Suprapubic skin (tissue), 4 donors: ENCODE results near the gene CELF5. TPM values are rescaled to one million over a fixed set of nuclear protein-coding genes. Genes with fewer than 3 reads are reported as not detected.

Experiments used
- DNase-seq, 2 donors: peaks; one replicate each; pipeline ENCODE4 v3.0.0-alpha.2; 2019; ENCODE audit warnings: low spot score in 2 of 2
- H3K27ac ChIP-seq: fragments of 200-600 bp; sonication (generic); one replicate; pipeline ENCODE4 v1.5.1; 2019
- H3K27me3 ChIP-seq: fragments of 200-600 bp; sonication (generic); one replicate; pipeline ENCODE4 v1.5.1; 2019
- H3K36me3 ChIP-seq: fragments of 200-600 bp; sonication (generic); one replicate; pipeline ENCODE4 v1.5.1; 2019
- H3K4me1 ChIP-seq: fragments of 200-600 bp; sonication (generic); one replicate; pipeline ENCODE4 v1.5.1; 2019
- H3K4me3 ChIP-seq: fragments of 200-600 bp; sonication (generic); one replicate; pipeline ENCODE4 v1.5.1; 2019; ENCODE audit warnings: mild to moderate bottlenecking
- H3K9me3 ChIP-seq: fragments of 200-600 bp; sonication (generic); one replicate; pipeline ENCODE4 v1.5.1; 2019
- EP300 ChIP-seq: sonication (generic); formaldehyde crosslinking; IDR thresholded peaks from one replicate; pipeline ENCODE4 v1.6.1; 2017; ENCODE audit warnings: antibody characterized with exemption
- POLR2A ChIP-seq, 2 donors: fragments of 450-650 bp; IDR thresholded peaks; one replicate each; pipeline ENCODE4 v1.6.1; 2017; ENCODE audit warnings: antibody characterized with exemption in 2 of 2, mild to moderate bottlenecking in 2 of 2, moderate library complexity in 2 of 2
- POLR2AphosphoS5 ChIP-seq, 3 donors: sonication (generic); formaldehyde crosslinking; IDR thresholded peaks; one replicate each; pipeline ENCODE4 v1.6.1; 2017; ENCODE audit warnings: antibody characterized with exemption in 3 of 3
- WGBS: methylation state at CpG from one replicate; pipeline ENCODE4 v1.1.5; 2018; 5-methylcytosine and 5-hydroxymethylcytosine counted together
- total RNA-seq, 4 donors: library from RNA; depleted of rRNA; stranded (reverse); fragments of >200 nt; gene quantifications; one replicate each; pipeline ENCODE4 v1.1.0, GENCODE V29; 2016
- TF ChIP-seq, protein P1 (sequence below), 2 donors: fragments of 200-600 bp in 1 of 2; fragments of 450-650 bp in 1 of 2; sonication (generic) in 1 of 2; IDR thresholded peaks; one replicate each; pipeline ENCODE4 v1.5.1; 2016 to 2019; ENCODE audit warnings: antibody characterized with exemption in 2 of 2, mild to moderate bottlenecking in 1 of 2, moderate library complexity in 1 of 2

The CELF5 gene
- total RNA-seq, 4 donors from 2014 or later = 0.17 to 0.87 (median 0.64) TPM; not detected in 1

GRCh38 chr19:3249408-3249807 lies 24.9 kb downstream of the CELF5 start:
- Histone ChIP-seq H3K27ac (no peak overlapping the region), H3K27me3 (peaks cover 31% of the 10 kb centered on the region)
- WGBS = 73% methylated on average over 10 of the region's 10 CpGs

DNA sequence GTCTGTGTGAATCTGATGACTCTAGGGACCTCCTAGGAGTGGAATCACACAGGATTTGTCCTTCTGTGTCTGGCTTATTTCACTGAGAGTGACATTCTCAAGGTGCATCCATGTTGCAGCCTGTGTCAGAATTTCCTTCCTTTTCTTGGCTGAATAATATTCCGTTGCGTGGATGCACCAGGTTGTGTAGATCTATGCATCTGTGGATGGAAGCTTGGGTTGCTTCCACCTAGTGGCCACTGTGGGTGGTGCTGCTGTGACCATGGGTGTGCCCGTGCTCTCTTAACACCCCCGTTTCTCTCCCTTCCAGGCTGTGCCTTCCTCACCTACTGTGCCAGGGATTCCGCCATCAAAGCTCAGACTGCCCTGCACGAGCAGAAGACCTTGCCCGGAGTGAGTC lies 26.2 kb downstream of the CELF5 start:
- H3K4me1 ChIP-seq = no peaks in the 10 kb centered on the region
- no peak overlapping the region for H3K4me3 ChIP-seq
- 75% methylated on average over 7 of the region's 7 CpGs for WGBS
- TF ChIP-seq, protein P1, sequence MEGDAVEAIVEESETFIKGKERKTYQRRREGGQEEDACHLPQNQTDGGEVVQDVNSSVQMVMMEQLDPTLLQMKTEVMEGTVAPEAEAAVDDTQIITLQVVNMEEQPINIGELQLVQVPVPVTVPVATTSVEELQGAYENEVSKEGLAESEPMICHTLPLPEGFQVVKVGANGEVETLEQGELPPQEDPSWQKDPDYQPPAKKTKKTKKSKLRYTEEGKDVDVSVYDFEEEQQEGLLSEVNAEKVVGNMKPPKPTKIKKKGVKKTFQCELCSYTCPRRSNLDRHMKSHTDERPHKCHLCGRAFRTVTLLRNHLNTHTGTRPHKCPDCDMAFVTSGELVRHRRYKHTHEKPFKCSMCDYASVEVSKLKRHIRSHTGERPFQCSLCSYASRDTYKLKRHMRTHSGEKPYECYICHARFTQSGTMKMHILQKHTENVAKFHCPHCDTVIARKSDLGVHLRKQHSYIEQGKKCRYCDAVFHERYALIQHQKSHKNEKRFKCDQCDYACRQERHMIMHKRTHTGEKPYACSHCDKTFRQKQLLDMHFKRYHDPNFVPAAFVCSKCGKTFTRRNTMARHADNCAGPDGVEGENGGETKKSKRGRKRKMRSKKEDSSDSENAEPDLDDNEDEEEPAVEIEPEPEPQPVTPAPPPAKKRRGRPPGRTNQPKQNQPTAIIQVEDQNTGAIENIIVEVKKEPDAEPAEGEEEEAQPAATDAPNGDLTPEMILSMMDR (IDR thresholded peaks at IDR 0.05) = peak in 1 of 2 donors; percentile 55
- TF ChIP-seq EP300 = no peak
- H3K27ac ChIP-seq = no peak overlapping the region
- no peak for DNase-seq
- H3K27me3 ChIP-seq = peaks cover 37% of the 10 kb centered on the region
- peaks cover 7% of the 10 kb centered on the region for H3K9me3 ChIP-seq
- no peaks in the 10 kb centered on the region for H3K36me3 ChIP-seq

More at GRCh38 chr19:3249408-3249807, 24.9 kb downstream of the CELF5 start:
- Histone ChIP-seq H3K4me3 (no peak overlapping the region), H3K9me3 (peaks cover 7% of the 10 kb centered on the region), H3K36me3 (no peaks in the 10 kb centered on the region), H3K4me1 (no peaks in the 10 kb centered on the region)
- DNase-seq = no peak
- TF ChIP-seq, protein P1 (IDR thresholded peaks at IDR 0.05) = no peak
- TF ChIP-seq EP300 (no peak), POLR2AphosphoS5 (IDR thresholded peaks at IDR 0.05) (no peak), POLR2A (IDR thresholded peaks at IDR 0.05) (no peak)

DNA sequence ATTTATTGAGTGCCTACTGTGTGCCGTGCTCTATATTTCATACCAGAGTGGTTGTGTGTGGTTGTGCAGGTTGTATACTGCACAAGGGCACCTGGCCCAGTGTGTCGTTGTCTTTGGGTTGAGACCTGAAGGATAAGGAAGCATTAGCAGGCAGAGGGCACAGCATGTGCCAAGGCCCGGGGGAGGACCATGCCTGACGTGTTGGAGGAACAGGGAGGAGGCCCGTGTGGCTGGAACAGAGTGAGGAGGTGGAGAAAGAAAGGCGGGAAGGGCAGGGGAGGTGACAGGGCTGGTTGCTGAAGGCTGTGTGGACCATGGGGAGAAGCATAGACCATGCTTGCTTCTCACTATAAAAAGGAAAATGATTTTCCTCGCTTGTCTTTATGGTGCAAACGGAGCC lies 26.8 kb downstream of the CELF5 start:
- H3K9me3 ChIP-seq = peaks cover 7% of the 10 kb centered on the region
- no peak for DNase-seq

GRCh38 chr19:3252650-3253049 lies 28.2 kb downstream of the CELF5 start:
- Histone ChIP-seq H3K9me3 (peaks cover 7% of the 10 kb centered on the region), H3K27ac (no peak overlapping the region), H3K4me1 (no peaks in the 10 kb centered on the region), H3K36me3 (no peaks in the 10 kb centered on the region), H3K27me3 (peaks cover 30% of the 10 kb centered on the region), H3K4me3 (no peak overlapping the region)
- DNase-seq = no peak
- no peak for TF ChIP-seq POLR2AphosphoS5 (IDR thresholded peaks at IDR 0.05)
- no peak for TF ChIP-seq EP300
- TF ChIP-seq, protein P1 (IDR thresholded peaks at IDR 0.05) = no peak
- TF ChIP-seq POLR2A (IDR thresholded peaks at IDR 0.05) = no peak
- WGBS = 84% methylated on average over 2 of the region's 2 CpGs

More for the DNA sequence above, 26.8 kb downstream of the CELF5 start:
- TF ChIP-seq POLR2A (IDR thresholded peaks at IDR 0.05) (no peak), POLR2AphosphoS5 (IDR thresholded peaks at IDR 0.05) (no peak)
- TF ChIP-seq, protein P1 (IDR thresholded peaks at IDR 0.05) = no peak
- Histone ChIP-seq H3K27ac (no peak overlapping the region), H3K4me3 (no peak overlapping the region), H3K36me3 (no peaks in the 10 kb centered on the region), H3K4me1 (no peaks in the 10 kb centered on the region), H3K27me3 (peaks cover 37% of the 10 kb centered on the region)
- WGBS = 68% methylated on average over 8 of the region's 8 CpGs

GRCh38 chr19:3253270-3253669 lies 28.8 kb downstream of the CELF5 start:
- H3K27ac ChIP-seq = no peak overlapping the region
- no peak for DNase-seq
- peaks cover 7% of the 10 kb centered on the region for H3K9me3 ChIP-seq
- H3K4me1 ChIP-seq = no peaks in the 10 kb centered on the region
- H3K36me3 ChIP-seq = no peaks in the 10 kb centered on the region
- WGBS = 63% methylated on average over 3 of the region's 3 CpGs
- TF ChIP-seq POLR2A (IDR thresholded peaks at IDR 0.05) = no peak
- TF ChIP-seq EP300 = no peak
- TF ChIP-seq POLR2AphosphoS5 (IDR thresholded peaks at IDR 0.05) = no peak
- TF ChIP-seq, protein P1 (IDR thresholded peaks at IDR 0.05) = no peak
- peaks cover 30% of the 10 kb centered on the region for H3K27me3 ChIP-seq
- H3K4me3 ChIP-seq = no peak overlapping the region
